Small intestine (tissue), 16 donors: ENCODE results near the gene AKR1A1. TPM values are rescaled to one million over a fixed set of nuclear protein-coding genes. Genes with fewer than 3 reads are reported as not detected.
A peak's percentile ranks its signal among the peaks of the same experiment; 100 is the strongest.

Experiments
- DNase-seq, 2 donors: peaks; one replicate each; pipeline versions ENCODE4 v3.0.0 to v3.0.0-alpha.2; 2013
- FAIRE-seq: peaks from 2 replicates; lab custom pipeline; 2012; peaks lifted over from hg19 to GRCh38; lab: Jason Lieb, UNC
- H3K27ac ChIP-seq, 3 donors: one replicate each; pipeline ENCODE4 v1.5.1; 2013; ENCODE audit warnings: low read length in 2 of 3, mild to moderate bottlenecking in 2 of 3, control low read depth in 1 of 3, inconsistent platforms in 1 of 3, low read depth in 1 of 3, moderate library complexity in 1 of 3
- H3K27me3 ChIP-seq, 3 donors: one replicate each; pipeline ENCODE4 v1.6.1; 2013; ENCODE audit warnings: low read length in 3 of 3, inconsistent platforms in 1 of 3; ENCODE audit not compliant: control insufficient read depth in 3 of 3, insufficient read depth in 3 of 3
- H3K36me3 ChIP-seq, 3 donors: one replicate each; pipeline ENCODE4 v1.6.1; 2013; ENCODE audit warnings: low read length in 3 of 3, inconsistent platforms in 1 of 3, low read depth in 1 of 3, mild to moderate bottlenecking in 1 of 3, moderate library complexity in 1 of 3; ENCODE audit not compliant: control insufficient read depth in 3 of 3, insufficient read depth in 2 of 3
- H3K4me1 ChIP-seq, 3 donors: one replicate each; pipeline ENCODE4 v1.6.1; 2013; ENCODE audit warnings: low read length in 2 of 3, inconsistent platforms in 1 of 3, low read depth in 1 of 3, mild to moderate bottlenecking in 1 of 3, moderate library complexity in 1 of 3; ENCODE audit not compliant: control insufficient read depth in 3 of 3, insufficient read depth in 2 of 3
- H3K4me3 ChIP-seq, 3 donors: one replicate each; pipeline ENCODE4 v1.5.1; 2013; ENCODE audit warnings: low read length in 3 of 3, control low read depth in 1 of 3, inconsistent platforms in 1 of 3, low read depth in 1 of 3, mild to moderate bottlenecking in 1 of 3, moderate library complexity in 1 of 3
- H3K9me3 ChIP-seq, 2 donors: one replicate each; pipeline ENCODE4 v1.6.1; 2013; ENCODE audit warnings: low read depth in 1 of 2, low read length in 1 of 2; ENCODE audit not compliant: control insufficient read depth in 2 of 2, insufficient read depth in 1 of 2
- WGBS, 3 donors: extraction: QIAGEN DNeasy Blood & Tissue Kit; methylation state at CpG; one replicate each; pipeline ENCODE4 v1.1.7; 2013; 5-methylcytosine and 5-hydroxymethylcytosine counted together
- long read RNA-seq, 10 donors: transcript quantifications; one replicate each; lab custom pipeline, GENCODE V29; 2026
- polyA plus RNA-seq, 4 donors: library from polyadenylated mRNA; stranded (reverse) in 3 of 4; unstranded in 1 of 4; fragments of 200-250 nt in 3 of 4; fragments of 120-200 nt in 1 of 4; gene quantifications; one replicate each; pipeline versions ENCODE4 v1.2.1 to v1.2.3, GENCODE V29; 2013
- donor health status: healthy with polysubstance abuse.
- donor health status: control.
- donor health status: control.
- donor health status: Bipolar disorder and iron deficiency.
- donor health status: healthy.

AKR1A1 gene
- polyA plus RNA-seq, result 100 to 1,000 TPM; 241 to 636 (median 313) TPM
- long read RNA-seq, donor 1, result 0 reads
- long read RNA-seq, donor 2, transcript AKR1A1-201 (9 exons, 1,166 nt), result major isoform, 21 of 48 reads
- long read RNA-seq, donor 2, partial matches to known transcripts, result 17 of 48 reads
- long read RNA-seq, donor 2, other reads (novel, unspliced or antisense), result 0 of 48 reads
- long read RNA-seq, donor 3, transcript AKR1A1-205 (4 exons, 948 nt), result minor isoform, 7 of 165 reads
- long read RNA-seq, donor 3, transcript AKR1A1-202 (10 exons, 1,818 nt), result minor isoform, 16 of 165 reads
- long read RNA-seq, donor 3, transcript AKR1A1-206 (3 exons, 630 nt), result minor isoform, 15 of 165 reads
- long read RNA-seq, donor 3, transcript AKR1A1-201 (9 exons, 1,166 nt), result major isoform, 26 of 165 reads
- long read RNA-seq, donor 3, partial matches to known transcripts, result 90 of 165 reads
- long read RNA-seq, donor 3, other reads (novel, unspliced or antisense), result 0 of 165 reads
- long read RNA-seq, donor 4, partial matches to known transcripts, result 0 of 2 reads
- long read RNA-seq, donor 4, other reads (novel, unspliced or antisense), result 0 of 2 reads
- long read RNA-seq, donor 5, transcript AKR1A1-201 (9 exons, 1,166 nt), result major isoform, 11 of 52 reads
- long read RNA-seq, donor 5, transcript AKR1A1-206 (3 exons, 630 nt), result minor isoform, 5 of 52 reads
- long read RNA-seq, donor 5, partial matches to known transcripts, result 28 of 52 reads
- long read RNA-seq, donor 5, other reads (novel, unspliced or antisense), result 0 of 52 reads
- long read RNA-seq, donor 6, transcript AKR1A1-202 (10 exons, 1,818 nt), result minor isoform, 8 of 162 reads
- long read RNA-seq, donor 6, transcript AKR1A1-214 (10 exons, 1,360 nt), result minor isoform, 8 of 162 reads
- long read RNA-seq, donor 6, transcript AKR1A1-201 (9 exons, 1,166 nt), result major isoform, 50 of 162 reads
- long read RNA-seq, donor 6, partial matches to known transcripts, result 84 of 162 reads
- long read RNA-seq, donor 6, other reads (novel, unspliced or antisense), result 0 of 162 reads
- long read RNA-seq, donor 7, result 0 reads
- long read RNA-seq, donor 8, partial matches to known transcripts, result 0 of 5 reads
- long read RNA-seq, donor 8, other reads (novel, unspliced or antisense), result 0 of 5 reads
- long read RNA-seq, donor 9, transcript AKR1A1-201 (9 exons, 1,166 nt), result major isoform, 11 of 32 reads
- long read RNA-seq, donor 9, partial matches to known transcripts, result 14 of 32 reads
- long read RNA-seq, donor 9, other reads (novel, unspliced or antisense), result 0 of 32 reads
- long read RNA-seq, donor 10, transcript AKR1A1-206 (3 exons, 630 nt), result minor isoform, 15 of 151 reads
- long read RNA-seq, donor 10, transcript AKR1A1-202 (10 exons, 1,818 nt), result minor isoform, 12 of 151 reads
- long read RNA-seq, donor 10, transcript AKR1A1-201 (9 exons, 1,166 nt), result major isoform, 37 of 151 reads
- long read RNA-seq, donor 10, transcript AKR1A1-205 (4 exons, 948 nt), result minor isoform, 5 of 151 reads
- long read RNA-seq, donor 10, partial matches to known transcripts, result 74 of 151 reads
- long read RNA-seq, donor 10, other reads (novel, unspliced or antisense), result 0 of 151 reads

DNA sequence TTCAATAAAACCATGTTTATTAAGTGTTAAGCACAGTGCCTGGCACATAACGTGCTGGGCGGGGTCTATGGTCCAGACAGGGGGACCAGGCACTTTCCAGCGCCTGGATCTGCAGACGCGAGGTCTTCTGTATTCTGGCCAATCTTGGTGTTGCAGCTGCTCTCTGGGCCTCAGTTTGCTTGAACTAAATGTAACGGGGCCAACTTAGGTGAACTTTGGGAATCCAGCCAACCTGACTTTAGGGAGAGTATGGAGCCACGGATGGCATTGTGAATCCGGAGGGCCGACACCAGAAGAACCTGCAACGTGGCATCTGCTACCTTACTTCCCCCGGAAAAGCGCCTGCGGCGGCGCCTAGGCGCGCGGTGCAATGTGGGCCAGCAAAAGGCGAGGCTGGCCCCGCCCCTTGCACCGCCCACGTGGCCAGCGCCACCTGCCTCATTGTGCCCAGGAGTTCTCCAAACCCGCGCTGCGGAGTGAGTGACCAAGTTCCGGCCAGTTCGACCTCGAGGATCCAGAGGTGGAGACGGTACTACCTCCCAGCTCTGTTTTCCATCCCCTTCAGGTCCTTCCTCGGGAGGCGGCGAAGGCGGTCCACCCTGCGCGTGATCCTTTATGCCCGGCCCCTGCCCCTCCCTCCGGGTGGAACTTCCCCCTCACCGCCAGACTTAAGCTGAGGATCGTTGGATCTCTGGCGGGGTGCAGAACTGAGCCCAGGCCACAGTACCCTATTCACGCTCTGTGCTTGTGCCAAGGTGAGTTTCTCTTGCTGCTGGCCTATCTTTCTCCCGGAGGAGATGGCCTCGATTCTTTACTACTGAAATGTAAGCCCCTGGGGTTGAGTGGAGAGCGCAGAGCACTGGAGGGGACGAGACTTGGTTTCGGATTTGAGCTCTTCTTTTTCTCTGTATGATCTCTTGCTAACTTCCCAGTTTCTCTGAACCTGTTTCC lies at the start of gene AKR1A1:
AKR1A1 (plus strand) TSS at position 426 of the 951 bp plus-strand sequence. CDS start 10,969 bp downstream, outside the sequence.
- peak; percentile 93 to 97 for DNase-seq
- Histone ChIP-seq H3K27me3 (no peaks in the 10 kb centered on the region), H3K4me3 (peak within 1 kb of the TSS; percentile 69 to 87 (median 75)), H3K36me3 (peaks cover 0 to 20% (median 2%) of the 10 kb centered on the region in 3 donors), H3K9me3 (no peaks in the 10 kb centered on the region), H3K27ac (peak within 1 kb of the TSS; percentile 85 to 97 (median 87)), H3K4me1 (peaks cover 0 to 22% (median 2%) of the 10 kb centered on the region in 3 donors)
- 2 to 3% (median 2%) methylated on average over 47 of the region's 47 CpGs for WGBS, 3 donors
- no peak for FAIRE-seq

- DNase-seq (peak in 1 of 2 donors; percentile 27), FAIRE-seq (no peak)
- Histone ChIP-seq H3K36me3 (peaks cover 0 to 9% (median 0%) of the 10 kb centered on the region in 3 donors), H3K27ac (peak overlapping the region in 1 of 3 donors; percentile 82), H3K4me3 (no peak overlapping the region), H3K9me3 (no peaks in the 10 kb centered on the region), H3K4me1 (peaks cover 2 to 17% (median 2%) of the 10 kb centered on the region in 3 donors), H3K27me3 (no peaks in the 10 kb centered on the region)
- WGBS, 3 donors, result 6 to 49% (median 28%) methylated on average over 2 of the region's 2 CpGs
These were observed 49.1 kb upstream of the AKR1A1 start for GRCh38 chr1:45501505-45501859.

DNA sequence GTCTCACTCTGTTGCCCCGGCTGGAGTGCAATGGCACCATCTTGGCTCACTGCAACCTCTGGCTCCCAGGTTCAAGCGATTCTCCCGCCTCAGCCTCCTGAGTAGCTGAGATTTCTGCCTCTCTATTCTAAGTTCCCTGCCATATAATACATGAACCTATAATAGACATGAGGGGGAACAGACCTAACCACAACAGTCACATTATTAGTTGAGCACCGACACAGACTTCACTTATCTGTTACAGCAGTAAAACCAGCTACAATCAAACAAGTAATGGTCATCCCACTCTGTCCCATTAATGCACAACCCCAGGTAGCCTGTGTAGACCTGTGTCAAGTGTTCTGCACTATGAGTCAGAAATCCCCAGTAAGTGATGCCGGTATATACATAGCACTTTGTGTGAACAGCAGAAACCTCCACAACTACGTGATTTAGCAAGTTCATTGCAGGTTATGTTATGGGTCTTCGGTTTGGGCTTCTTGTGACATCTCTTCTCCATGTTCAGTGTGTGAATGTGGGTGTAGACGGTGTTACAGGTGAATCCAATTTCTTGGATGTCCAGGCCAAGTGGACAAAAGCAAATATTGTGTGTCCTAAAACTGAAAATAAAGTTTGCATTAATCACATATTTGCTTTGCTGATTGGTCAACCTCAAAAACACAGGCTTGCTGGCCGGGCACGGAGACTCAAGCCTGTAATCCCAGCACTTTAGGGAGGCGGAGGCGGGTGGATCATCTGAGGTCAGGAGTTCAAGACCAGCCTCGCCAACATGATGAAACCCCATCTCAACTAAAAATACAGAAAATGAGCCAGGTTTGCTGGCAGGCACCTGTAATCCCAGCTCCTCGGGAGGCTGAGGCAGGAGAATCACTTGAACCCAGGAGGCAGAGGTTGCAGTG lies 46.9 kb upstream of the AKR1A1 start:
- no peak for FAIRE-seq

DNA sequence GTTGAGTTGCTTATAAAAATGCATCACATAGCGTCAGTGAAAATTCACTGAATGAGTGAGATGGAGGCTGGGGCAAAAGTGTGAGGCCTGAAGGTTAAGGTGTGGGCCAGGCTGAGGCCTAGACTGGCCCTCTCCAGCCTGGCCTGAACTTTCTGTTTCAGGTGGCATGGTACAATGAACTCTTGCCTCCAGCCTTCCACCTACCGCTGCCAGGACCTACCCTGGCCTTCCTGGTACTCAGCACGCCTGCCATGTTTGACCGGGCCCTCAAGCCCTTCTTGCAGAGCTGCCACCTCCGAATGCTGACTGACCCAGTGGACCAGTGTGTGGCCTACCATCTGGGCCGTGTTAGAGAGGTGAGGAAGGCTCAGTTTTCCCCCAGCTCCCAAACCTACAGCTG lies 43.4 kb upstream of the AKR1A1 start:
- Histone ChIP-seq H3K4me3 (no peak overlapping the region), H3K27me3 (no peaks in the 10 kb centered on the region), H3K9me3 (no peaks in the 10 kb centered on the region), H3K36me3 (peaks cover 9 to 50% (median 9%) of the 10 kb centered on the region in 3 donors), H3K4me1 (no peaks in the 10 kb centered on the region), H3K27ac (no peak overlapping the region)
- no peak for DNase-seq
- 88 to 95% (median 91%) methylated on average over 6 of the region's 6 CpGs for WGBS, 3 donors
- no peak for FAIRE-seq

More for the DNA sequence above, 46.9 kb upstream of the AKR1A1 start:
- Histone ChIP-seq H3K36me3 (peaks cover 0 to 22% (median 2%) of the 10 kb centered on the region in 3 donors), H3K4me3 (no peak overlapping the region), H3K27me3 (no peaks in the 10 kb centered on the region), H3K4me1 (peaks cover 2 to 17% (median 2%) of the 10 kb centered on the region in 3 donors), H3K9me3 (no peaks in the 10 kb centered on the region), H3K27ac (no peak overlapping the region)
- DNase-seq, result no peak
- WGBS, 3 donors, result 89 to 92% (median 92%) methylated on average over 14 of the region's 14 CpGs

DNA sequence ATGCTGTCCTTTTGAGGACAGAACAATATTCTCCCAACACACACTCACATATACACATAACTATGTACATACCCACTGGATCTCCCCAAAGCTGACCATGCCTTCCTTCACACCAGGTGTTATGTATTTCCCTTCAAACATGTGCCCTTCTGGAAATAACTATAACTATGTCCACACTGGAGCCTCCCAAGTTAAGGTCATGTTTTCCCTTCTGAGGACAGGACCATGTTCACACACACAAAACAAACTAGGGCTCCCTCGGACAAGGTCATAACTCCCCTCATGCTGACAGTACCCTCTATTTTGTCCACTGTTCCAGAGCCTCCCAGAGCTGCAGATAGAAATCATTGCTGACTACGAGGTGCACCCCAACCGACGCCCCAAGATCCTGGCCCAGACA lies 42.7 kb upstream of the AKR1A1 start:
- FAIRE-seq, result no peak
- 75 to 85% (median 78%) methylated on average over 4 of the region's 4 CpGs for WGBS, 3 donors
- Histone ChIP-seq H3K27ac (peak overlapping the region in 1 of 3 donors; percentile 32), H3K4me3 (no peak overlapping the region), H3K27me3 (no peaks in the 10 kb centered on the region), H3K4me1 (peaks cover 0 to 3% (median 0%) of the 10 kb centered on the region in 3 donors), H3K36me3 (peaks cover 9 to 56% (median 12%) of the 10 kb centered on the region in 3 donors), H3K9me3 (no peaks in the 10 kb centered on the region)
- no peak for DNase-seq

- no peak overlapping the region for H3K4me3 ChIP-seq
- peaks cover 9 to 56% (median 12%) of the 10 kb centered on the region in 3 donors for H3K36me3 ChIP-seq
- H3K27me3 ChIP-seq, result no peaks in the 10 kb centered on the region
- 70 to 79% (median 78%) methylated on average over 15 of the region's 15 CpGs for WGBS, 3 donors
- H3K27ac ChIP-seq, result peak overlapping the region in 1 of 3 donors; percentile 32
- no peak for DNase-seq
- no peaks in the 10 kb centered on the region for H3K9me3 ChIP-seq
- no peak for FAIRE-seq
- peaks cover 0 to 8% (median 0%) of the 10 kb centered on the region in 3 donors for H3K4me1 ChIP-seq
These were observed 42.1 kb upstream of the AKR1A1 start for GRCh38 chr1:45508295-45509151.
